ENCODE measurements around the gene SPNS3. TPM values are rescaled to one million over a fixed set of nuclear protein-coding genes. Genes with fewer than 3 reads are reported as not detected.

Gene SPNS3
- total and polyA plus RNA-seq, 4 donors, result 0.16 to 2.3 (median 0.24) TPM

DNA sequence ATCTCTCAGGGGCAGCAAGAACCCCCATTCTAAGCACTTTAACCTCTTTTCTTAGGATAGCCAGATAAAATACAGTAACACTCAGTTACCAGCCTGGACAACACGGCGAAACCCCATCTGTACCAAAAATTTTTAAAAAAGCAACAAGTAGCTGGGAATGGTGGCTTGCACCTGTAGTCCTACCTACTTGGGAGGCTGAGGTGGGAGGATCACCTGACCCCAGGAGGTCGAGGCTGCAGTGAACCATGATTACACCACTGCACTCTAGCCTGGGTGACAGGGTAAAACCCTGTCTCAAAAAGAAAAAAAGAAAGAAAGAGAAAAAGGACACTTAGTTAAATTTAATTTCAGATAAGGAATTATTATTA, 38.6 kb upstream of the SPNS3 start:
- no peak overlapping the region for H3K9ac ChIP-seq (ENCODE audit: low read depth in 1 of 2, low read length in 2 of 2)
- DNase-seq (ENCODE audit: low spot score), result no peak
- peaks cover 0 to 4% (median 2%) of the 10 kb centered on the region in 4 donors for H3K4me1 ChIP-seq (ENCODE audit: control insufficient read depth in 4 of 4, insufficient read depth in 4 of 4, low read length in 3 of 4)
- no peaks in the 10 kb centered on the region for H3K36me3 ChIP-seq (ENCODE audit: control insufficient read depth in 4 of 4, insufficient read depth in 3 of 4, low read depth in 1 of 4, low read length in 3 of 4)
- WGBS, result 93% methylated on average over 3 of the region's 3 CpGs
- no peaks in the 10 kb centered on the region for H3K27me3 ChIP-seq (ENCODE audit: control insufficient read depth in 4 of 4, insufficient read depth in 4 of 4, low read length in 3 of 4)
- TF ChIP-seq GABPA (IDR thresholded peaks at IDR 0.05 in 1 of 2, conservative IDR thresholded peaks at IDR 0.05 in 1 of 2) (no peak), FOXA1 (IDR thresholded peaks at IDR 0.05) (no peak), NR2F2 (IDR thresholded peaks at IDR 0.05) (no peak), EGR1 (IDR thresholded peaks at IDR 0.05; ENCODE audit: low read depth in 2 of 2) (no peak), RAD21 (IDR thresholded peaks at IDR 0.05) (no peak), HNF4A (conservative IDR thresholded peaks at IDR 0.05) (no peak), TAF1 (conservative IDR thresholded peaks at IDR 0.05) (no peak), FOXA2 (IDR thresholded peaks at IDR 0.05) (no peak), JUND (IDR thresholded peaks at IDR 0.05) (no peak), YY1 (IDR thresholded peaks at IDR 0.05) (no peak), SP1 (IDR thresholded peaks at IDR 0.05) (no peak), RXRA (IDR thresholded peaks at IDR 0.05) (no peak), HNF4G (IDR thresholded peaks at IDR 0.05) (no peak)
- TF ChIP-seq, protein P1, sequence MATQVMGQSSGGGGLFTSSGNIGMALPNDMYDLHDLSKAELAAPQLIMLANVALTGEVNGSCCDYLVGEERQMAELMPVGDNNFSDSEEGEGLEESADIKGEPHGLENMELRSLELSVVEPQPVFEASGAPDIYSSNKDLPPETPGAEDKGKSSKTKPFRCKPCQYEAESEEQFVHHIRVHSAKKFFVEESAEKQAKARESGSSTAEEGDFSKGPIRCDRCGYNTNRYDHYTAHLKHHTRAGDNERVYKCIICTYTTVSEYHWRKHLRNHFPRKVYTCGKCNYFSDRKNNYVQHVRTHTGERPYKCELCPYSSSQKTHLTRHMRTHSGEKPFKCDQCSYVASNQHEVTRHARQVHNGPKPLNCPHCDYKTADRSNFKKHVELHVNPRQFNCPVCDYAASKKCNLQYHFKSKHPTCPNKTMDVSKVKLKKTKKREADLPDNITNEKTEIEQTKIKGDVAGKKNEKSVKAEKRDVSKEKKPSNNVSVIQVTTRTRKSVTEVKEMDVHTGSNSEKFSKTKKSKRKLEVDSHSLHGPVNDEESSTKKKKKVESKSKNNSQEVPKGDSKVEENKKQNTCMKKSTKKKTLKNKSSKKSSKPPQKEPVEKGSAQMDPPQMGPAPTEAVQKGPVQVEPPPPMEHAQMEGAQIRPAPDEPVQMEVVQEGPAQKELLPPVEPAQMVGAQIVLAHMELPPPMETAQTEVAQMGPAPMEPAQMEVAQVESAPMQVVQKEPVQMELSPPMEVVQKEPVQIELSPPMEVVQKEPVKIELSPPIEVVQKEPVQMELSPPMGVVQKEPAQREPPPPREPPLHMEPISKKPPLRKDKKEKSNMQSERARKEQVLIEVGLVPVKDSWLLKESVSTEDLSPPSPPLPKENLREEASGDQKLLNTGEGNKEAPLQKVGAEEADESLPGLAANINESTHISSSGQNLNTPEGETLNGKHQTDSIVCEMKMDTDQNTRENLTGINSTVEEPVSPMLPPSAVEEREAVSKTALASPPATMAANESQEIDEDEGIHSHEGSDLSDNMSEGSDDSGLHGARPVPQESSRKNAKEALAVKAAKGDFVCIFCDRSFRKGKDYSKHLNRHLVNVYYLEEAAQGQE (IDR thresholded peaks at IDR 0.05), result no peak
- TF ChIP-seq, protein P2, sequence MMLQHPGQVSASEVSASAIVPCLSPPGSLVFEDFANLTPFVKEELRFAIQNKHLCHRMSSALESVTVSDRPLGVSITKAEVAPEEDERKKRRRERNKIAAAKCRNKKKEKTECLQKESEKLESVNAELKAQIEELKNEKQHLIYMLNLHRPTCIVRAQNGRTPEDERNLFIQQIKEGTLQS (IDR thresholded peaks at IDR 0.05), result no peak
- TF ChIP-seq, protein P3, sequence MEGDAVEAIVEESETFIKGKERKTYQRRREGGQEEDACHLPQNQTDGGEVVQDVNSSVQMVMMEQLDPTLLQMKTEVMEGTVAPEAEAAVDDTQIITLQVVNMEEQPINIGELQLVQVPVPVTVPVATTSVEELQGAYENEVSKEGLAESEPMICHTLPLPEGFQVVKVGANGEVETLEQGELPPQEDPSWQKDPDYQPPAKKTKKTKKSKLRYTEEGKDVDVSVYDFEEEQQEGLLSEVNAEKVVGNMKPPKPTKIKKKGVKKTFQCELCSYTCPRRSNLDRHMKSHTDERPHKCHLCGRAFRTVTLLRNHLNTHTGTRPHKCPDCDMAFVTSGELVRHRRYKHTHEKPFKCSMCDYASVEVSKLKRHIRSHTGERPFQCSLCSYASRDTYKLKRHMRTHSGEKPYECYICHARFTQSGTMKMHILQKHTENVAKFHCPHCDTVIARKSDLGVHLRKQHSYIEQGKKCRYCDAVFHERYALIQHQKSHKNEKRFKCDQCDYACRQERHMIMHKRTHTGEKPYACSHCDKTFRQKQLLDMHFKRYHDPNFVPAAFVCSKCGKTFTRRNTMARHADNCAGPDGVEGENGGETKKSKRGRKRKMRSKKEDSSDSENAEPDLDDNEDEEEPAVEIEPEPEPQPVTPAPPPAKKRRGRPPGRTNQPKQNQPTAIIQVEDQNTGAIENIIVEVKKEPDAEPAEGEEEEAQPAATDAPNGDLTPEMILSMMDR (IDR thresholded peaks at IDR 0.05; ENCODE audit: low read depth, low read length, missing input control), result no peak
- TF ChIP-seq, protein P4, sequence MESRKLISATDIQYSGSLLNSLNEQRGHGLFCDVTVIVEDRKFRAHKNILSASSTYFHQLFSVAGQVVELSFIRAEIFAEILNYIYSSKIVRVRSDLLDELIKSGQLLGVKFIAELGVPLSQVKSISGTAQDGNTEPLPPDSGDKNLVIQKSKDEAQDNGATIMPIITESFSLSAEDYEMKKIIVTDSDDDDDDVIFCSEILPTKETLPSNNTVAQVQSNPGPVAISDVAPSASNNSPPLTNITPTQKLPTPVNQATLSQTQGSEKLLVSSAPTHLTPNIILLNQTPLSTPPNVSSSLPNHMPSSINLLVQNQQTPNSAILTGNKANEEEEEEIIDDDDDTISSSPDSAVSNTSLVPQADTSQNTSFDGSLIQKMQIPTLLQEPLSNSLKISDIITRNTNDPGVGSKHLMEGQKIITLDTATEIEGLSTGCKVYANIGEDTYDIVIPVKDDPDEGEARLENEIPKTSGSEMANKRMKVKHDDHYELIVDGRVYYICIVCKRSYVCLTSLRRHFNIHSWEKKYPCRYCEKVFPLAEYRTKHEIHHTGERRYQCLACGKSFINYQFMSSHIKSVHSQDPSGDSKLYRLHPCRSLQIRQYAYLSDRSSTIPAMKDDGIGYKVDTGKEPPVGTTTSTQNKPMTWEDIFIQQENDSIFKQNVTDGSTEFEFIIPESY (IDR thresholded peaks at IDR 0.05), result no peak
- TF ChIP-seq, protein P5, sequence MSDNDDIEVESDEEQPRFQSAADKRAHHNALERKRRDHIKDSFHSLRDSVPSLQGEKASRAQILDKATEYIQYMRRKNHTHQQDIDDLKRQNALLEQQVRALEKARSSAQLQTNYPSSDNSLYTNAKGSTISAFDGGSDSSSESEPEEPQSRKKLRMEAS (IDR thresholded peaks at IDR 0.05), result no peak
- H3K4me3 ChIP-seq (ENCODE audit: low read depth in 1 of 3, low read length in 3 of 3), result no peak overlapping the region
- H3K9me3 ChIP-seq (ENCODE audit: control insufficient read depth in 4 of 4, low read length in 3 of 4), result no peaks in the 10 kb centered on the region
- no peak overlapping the region for H3K27ac ChIP-seq (ENCODE audit: low read depth in 1 of 2, low read length in 2 of 2)

All from liver (tissue), 9 donors.